Immature natural killer cell (primary cell): ENCODE results near the gene PIGQ. TPM values are rescaled to one million over a fixed set of nuclear protein-coding genes. Genes with fewer than 3 reads are reported as not detected.

ENCODE experiments used
- DNase-seq, 3 donors: peaks; one replicate each; pipeline ENCODE4 v3.0.0; 2022; ENCODE audit warnings: mixed read lengths in 1 of 3
- H3K27ac Mint-ChIP-seq, 6 donors: one replicate each; pipeline ENCODE4 v1.8.0; 2020; ENCODE audit warnings: mixed read lengths in 6 of 6, mild to moderate bottlenecking in 5 of 6, inconsistent platforms in 4 of 6, moderate library complexity in 3 of 6
- H3K27me3 Mint-ChIP-seq, 3 donors: one replicate each; pipeline ENCODE4 v1.8.0; 2020 to 2021; ENCODE audit warnings: low read depth in 3 of 3, mild to moderate bottlenecking in 3 of 3, mixed read lengths in 3 of 3, moderate library complexity in 3 of 3, inconsistent platforms in 1 of 3
- H3K36me3 Mint-ChIP-seq, 3 donors: one replicate each; pipeline ENCODE4 v1.8.0; 2020; ENCODE audit warnings: mixed read lengths in 3 of 3, inconsistent platforms in 2 of 3, mild to moderate bottlenecking in 2 of 3
- H3K4me1 Mint-ChIP-seq, 2 donors: one replicate each; pipeline ENCODE4 v1.8.0; 2020; ENCODE audit warnings: inconsistent platforms in 2 of 2, mild to moderate bottlenecking in 2 of 2, mixed read lengths in 2 of 2, moderate library complexity in 1 of 2
- H3K4me3 Mint-ChIP-seq, 5 donors: one replicate each; pipeline ENCODE4 v1.8.0; 2020; ENCODE audit warnings: mild to moderate bottlenecking in 5 of 5, mixed read lengths in 5 of 5, inconsistent platforms in 3 of 5, moderate library complexity in 3 of 5
- H3K9me3 Mint-ChIP-seq, 6 donors: one replicate each; pipeline ENCODE4 v1.8.0; 2020; ENCODE audit warnings: mild to moderate bottlenecking in 6 of 6, mixed read lengths in 6 of 6, inconsistent platforms in 4 of 6, moderate library complexity in 3 of 6
- polyA plus RNA-seq, 3 donors: library from polyadenylated mRNA; unstranded; fragments of 300-500 nt; fragmentation: Illumina TruSeq; gene quantifications; one replicate each; pipeline ENCODE4 v1.2.3, GENCODE V29; 2021

Gene PIGQ
- polyA plus RNA-seq, 3 donors from 2014 or later, result 10.5 to 17.7 (median 12.6) TPM

DNA sequence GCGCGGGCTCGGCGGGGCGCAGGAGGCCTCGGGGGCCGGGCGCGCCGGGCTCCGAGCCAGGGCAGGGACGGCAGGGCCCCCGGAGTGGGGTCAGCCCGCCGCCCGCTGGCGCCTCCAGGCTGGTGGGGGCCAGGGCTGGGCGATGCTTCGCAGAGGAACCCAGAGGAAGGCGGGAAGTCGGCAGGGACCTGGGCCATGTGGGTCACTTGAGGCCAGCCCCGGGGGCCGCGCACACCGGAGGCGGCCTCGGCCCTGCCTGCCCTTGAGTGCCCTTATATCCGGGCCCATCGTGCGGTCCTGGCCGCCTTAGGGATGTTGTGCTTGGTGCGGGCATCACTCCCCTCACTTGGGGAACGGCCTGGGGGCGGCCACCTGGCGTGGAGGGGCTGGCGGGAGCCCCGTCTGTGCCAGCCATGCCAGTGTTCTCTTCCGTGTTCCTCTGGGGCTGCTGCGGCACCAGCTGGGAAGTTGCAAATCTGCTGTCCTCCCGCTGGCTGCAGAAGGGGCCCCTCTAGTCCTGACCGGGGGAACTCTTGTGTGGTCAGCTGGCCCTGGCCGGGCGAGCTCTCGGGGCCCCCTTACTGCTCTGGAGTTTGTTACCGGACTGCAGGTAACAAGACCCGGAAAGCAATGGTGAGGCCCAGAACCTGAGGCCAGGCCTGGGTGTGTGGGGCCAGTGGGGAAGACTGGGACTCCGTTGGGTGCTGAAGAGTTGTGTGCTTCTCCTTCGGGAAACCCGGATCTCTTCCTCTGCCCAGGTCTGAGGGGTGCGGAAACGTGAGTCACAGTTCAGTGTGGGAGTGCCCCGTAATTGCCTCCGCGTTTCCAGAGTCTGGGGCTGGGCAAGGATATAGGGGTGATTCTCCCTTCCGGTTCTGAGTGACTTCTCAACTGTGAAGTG is 41.4 kb upstream of the PIGQ start:
- H3K4me3 Mint-ChIP-seq, result peak overlapping the region; percentile 93 to 99 (median 96)
- peaks cover 44 to 53% of the 10 kb centered on the region in 2 donors for H3K4me1 Mint-ChIP-seq
- peaks cover 2 to 20% (median 2%) of the 10 kb centered on the region in 3 donors for H3K27me3 Mint-ChIP-seq
- no peaks in the 10 kb centered on the region for H3K36me3 Mint-ChIP-seq
- no peaks in the 10 kb centered on the region for H3K9me3 Mint-ChIP-seq
- H3K27ac Mint-ChIP-seq, result peak overlapping the region; percentile 95 to 98 (median 97)
- DNase-seq, result peak; percentile 29 to 35 (median 31)

DNA sequence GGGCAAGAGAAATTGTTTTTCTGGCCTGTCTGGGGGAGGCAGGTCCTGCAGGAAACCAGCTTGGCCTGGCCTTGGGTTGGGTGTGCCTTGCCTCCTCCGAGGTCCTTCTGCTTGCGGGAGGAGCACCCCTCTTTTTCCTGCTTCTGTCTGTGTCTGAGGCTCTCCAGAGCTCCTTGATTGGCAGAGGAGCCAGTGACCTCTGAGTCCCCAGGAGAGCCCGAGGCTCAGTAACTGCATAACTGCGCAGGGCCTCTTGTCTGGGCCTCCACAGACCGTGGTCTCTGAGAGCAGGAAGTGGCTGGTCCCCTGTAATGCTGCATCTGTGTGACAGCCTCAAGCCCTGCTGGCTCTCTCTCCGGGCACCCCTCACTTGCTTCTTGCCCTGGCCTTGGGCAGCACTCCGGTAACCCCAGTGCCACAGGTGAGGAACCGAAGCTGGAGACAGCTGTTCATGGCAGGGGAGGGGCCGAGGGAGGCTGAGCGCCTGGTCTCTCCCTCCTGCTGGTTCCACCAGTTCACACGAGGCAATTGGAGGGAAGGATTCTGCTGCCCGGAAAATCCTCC is 40.7 kb upstream of the PIGQ start:
- DNase-seq, result peak; percentile 55 to 64 (median 62)
- H3K4me1 Mint-ChIP-seq, result peaks cover 44 to 53% of the 10 kb centered on the region in 2 donors
- H3K4me3 Mint-ChIP-seq, result peak overlapping the region; percentile 93 to 99 (median 96)
- H3K36me3 Mint-ChIP-seq, result no peaks in the 10 kb centered on the region
- no peaks in the 10 kb centered on the region for H3K9me3 Mint-ChIP-seq
- peaks cover 2 to 19% (median 2%) of the 10 kb centered on the region in 3 donors for H3K27me3 Mint-ChIP-seq
- peak overlapping the region; percentile 95 to 98 (median 97) for H3K27ac Mint-ChIP-seq

DNA sequence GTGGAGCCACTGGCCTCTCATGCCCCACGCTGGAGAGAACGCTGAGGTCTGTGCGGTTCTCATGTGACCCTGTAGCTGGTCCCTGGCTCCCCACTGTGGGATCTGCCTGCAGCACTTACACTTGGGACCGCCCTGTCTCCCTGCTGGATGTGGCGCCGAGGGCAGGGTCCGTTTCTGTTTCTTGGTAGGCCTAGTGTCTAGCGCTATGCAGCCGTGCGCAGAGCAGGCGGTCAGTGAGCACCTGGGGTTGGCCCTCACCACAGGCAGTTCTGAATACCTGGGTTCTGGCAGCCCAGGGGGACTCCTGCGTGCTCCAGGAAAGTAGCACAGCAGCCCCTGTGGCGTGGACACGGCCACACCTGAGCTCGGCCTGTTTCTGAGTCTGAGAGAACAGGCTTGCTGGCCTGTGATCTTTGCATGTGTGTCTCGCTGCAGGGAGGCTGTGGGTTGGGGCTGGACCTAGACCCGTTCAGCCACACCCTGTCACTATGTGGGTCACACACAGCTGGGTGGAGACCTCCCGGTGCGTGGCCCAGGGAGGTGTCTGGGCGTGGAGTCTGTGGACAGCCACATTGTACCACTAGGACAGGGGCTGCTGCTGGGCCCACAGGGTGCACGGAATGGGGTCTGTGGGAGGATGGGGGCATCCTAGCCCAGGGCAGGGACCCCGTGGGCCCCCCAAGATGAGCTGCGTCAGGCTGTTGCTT is 39.5 kb upstream of the PIGQ start:
- Mint-ChIP-seq H3K27ac (peak overlapping the region; percentile 95 to 98 (median 97)), H3K4me3 (peak overlapping the region; percentile 93 to 99 (median 96)), H3K36me3 (no peaks in the 10 kb centered on the region), H3K27me3 (peaks cover 2 to 21% (median 2%) of the 10 kb centered on the region in 3 donors), H3K9me3 (no peaks in the 10 kb centered on the region), H3K4me1 (peaks cover 43 to 55% of the 10 kb centered on the region in 2 donors)
- peak; percentile 65 to 69 (median 67) for DNase-seq

DNA sequence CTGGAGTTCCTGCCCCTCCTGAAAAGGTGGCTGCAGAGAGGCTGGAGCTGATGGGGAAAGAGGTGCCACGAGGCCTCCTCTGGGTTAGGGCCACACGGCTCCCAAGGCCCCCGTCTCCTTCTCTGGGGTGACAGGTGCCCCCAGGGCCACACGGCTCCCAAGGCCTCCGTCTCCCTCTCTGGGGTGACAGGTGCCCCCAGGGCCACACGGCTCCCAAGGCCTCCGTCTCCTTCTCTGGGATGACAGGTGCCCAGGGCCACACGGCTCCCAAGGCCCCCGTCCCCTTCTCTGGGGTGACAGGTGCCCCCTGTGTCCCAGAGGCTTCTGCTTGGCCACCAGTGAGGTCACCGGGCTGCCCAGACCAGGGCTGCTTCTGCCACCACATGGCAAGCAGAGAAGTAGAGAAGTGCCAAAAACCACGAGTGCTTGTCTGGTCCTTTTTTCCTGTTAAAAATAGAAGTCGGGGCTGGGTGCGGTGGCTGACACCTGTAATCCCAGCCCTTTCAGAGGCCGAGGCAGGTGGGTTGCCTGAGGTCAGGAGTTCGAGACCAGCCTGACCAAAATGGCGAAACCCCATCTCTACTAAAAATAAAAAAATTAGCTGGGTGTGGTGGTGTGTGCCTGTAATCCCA is 38.2 kb upstream of the PIGQ start:
- Mint-ChIP-seq H3K36me3 (no peaks in the 10 kb centered on the region), H3K4me1 (peaks cover 32 to 44% of the 10 kb centered on the region in 2 donors), H3K9me3 (no peaks in the 10 kb centered on the region), H3K4me3 (peak overlapping the region; percentile 36 to 99 (median 96)), H3K27me3 (peaks cover 2 to 21% (median 2%) of the 10 kb centered on the region in 3 donors), H3K27ac (peak overlapping the region; percentile 80 to 98 (median 97))
- DNase-seq, result no peak

DNA sequence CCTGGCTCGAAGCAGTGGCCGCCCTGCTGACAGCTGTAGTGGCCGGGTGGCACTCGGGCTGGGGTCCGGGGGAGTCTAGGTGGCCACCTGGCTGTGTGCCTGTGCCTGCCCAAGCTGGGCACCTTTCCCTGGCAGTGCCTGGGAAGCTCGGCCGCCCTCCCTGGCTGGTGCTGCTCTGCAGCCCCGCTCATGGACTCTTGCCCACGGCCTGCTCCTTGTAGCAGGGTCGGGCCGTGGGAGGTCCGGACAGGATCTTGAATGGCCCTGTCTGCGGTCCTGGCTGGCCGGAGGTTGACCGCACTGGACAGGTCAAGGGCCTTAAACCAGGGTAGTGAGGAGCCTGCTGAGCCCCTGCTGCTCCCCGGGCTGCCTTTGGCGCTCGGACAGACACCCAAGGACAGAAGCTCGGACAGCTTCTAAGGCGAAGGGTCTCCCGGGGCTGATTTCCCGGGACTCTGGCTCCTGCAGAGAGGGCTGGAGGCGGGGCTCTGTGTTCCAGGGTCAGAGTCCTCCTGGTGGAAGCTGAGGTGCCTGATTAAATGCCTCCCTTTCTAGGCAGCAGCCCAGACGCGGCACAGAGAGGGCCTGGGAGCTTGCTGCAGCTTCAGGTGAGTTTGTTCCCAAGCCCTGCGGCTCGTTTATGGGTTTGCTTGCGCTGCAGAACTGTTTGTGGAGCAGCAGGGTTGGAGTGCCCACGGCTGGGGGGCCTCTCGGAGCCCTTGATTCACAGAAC is 36.2 kb upstream of the PIGQ start:
- Mint-ChIP-seq H3K27ac (peak overlapping the region in 1 of 6 donors; percentile 62), H3K36me3 (no peaks in the 10 kb centered on the region), H3K4me3 (peak overlapping the region in 2 of 5 donors; percentile 13 to 27)

DNA sequence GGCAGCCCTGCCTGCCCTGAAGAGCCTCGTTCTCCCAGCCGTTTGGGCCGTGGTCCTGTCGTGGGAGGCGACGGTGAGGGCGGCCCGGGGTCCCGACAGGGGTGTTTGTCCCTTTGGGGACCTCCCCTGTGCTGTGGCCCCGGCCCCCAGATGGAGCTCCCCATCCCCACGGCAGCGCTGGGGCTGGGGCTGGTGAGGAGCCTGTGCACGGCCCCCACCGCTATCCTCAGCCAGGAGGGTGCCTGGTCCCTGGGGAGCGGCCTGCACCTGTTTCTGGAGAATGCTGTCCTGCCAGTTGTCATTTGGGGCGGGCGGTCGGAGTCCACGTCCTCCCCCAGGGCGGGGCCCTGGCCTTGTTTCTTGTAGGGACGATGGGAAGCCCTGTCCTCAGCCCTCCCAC is 35.6 kb upstream of the PIGQ start:
- Mint-ChIP-seq H3K9me3 (no peaks in the 10 kb centered on the region), H3K4me3 (no peak overlapping the region), H3K36me3 (no peaks in the 10 kb centered on the region), H3K27me3 (peaks cover 0 to 15% (median 0%) of the 10 kb centered on the region in 3 donors), H3K27ac (no peak overlapping the region), H3K4me1 (peaks cover 22 to 37% of the 10 kb centered on the region in 2 donors)
- no peak for DNase-seq

More for the DNA sequence above, 36.2 kb upstream of the PIGQ start:
- DNase-seq, result no peak
- Mint-ChIP-seq H3K4me1 (peaks cover 28 to 43% of the 10 kb centered on the region in 2 donors), H3K9me3 (no peaks in the 10 kb centered on the region), H3K27me3 (peaks cover 2 to 19% (median 2%) of the 10 kb centered on the region in 3 donors)

DNA sequence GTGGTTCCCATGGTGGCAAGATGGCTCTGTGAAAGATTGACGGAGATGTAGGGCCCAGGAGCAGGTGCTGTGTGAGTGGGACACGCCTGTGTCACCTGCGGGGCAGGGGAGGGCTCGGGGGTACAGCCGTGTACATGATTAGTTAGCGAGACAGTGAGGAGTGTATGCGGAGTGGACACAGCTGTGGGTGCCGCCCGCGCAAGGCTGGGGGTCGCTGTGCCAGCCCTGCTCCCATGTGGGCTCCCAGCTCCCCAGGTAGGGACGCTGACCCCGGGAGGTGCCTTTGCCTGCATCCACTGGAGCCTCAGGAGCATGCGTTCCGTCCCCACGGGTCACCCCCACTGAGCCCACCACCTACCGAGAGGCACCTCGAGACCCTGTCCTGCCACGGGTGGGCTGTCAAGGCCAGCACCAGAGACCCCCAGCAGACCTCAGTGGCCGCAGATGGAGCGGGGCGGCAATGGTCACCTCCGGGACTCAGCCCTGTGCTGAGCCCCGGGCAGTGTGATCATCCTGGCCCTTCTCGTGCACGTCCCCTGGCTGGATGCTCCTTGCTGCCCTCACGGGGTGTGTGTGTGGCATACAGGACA is 34.8 kb upstream of the PIGQ start:
- no peaks in the 10 kb centered on the region for H3K9me3 Mint-ChIP-seq
- peaks cover 14 to 29% of the 10 kb centered on the region in 2 donors for H3K4me1 Mint-ChIP-seq
- no peak for DNase-seq
- peaks cover 0 to 11% (median 0%) of the 10 kb centered on the region in 3 donors for H3K27me3 Mint-ChIP-seq
- no peak overlapping the region for H3K27ac Mint-ChIP-seq
- no peaks in the 10 kb centered on the region for H3K36me3 Mint-ChIP-seq
- H3K4me3 Mint-ChIP-seq, result no peak overlapping the region

DNA sequence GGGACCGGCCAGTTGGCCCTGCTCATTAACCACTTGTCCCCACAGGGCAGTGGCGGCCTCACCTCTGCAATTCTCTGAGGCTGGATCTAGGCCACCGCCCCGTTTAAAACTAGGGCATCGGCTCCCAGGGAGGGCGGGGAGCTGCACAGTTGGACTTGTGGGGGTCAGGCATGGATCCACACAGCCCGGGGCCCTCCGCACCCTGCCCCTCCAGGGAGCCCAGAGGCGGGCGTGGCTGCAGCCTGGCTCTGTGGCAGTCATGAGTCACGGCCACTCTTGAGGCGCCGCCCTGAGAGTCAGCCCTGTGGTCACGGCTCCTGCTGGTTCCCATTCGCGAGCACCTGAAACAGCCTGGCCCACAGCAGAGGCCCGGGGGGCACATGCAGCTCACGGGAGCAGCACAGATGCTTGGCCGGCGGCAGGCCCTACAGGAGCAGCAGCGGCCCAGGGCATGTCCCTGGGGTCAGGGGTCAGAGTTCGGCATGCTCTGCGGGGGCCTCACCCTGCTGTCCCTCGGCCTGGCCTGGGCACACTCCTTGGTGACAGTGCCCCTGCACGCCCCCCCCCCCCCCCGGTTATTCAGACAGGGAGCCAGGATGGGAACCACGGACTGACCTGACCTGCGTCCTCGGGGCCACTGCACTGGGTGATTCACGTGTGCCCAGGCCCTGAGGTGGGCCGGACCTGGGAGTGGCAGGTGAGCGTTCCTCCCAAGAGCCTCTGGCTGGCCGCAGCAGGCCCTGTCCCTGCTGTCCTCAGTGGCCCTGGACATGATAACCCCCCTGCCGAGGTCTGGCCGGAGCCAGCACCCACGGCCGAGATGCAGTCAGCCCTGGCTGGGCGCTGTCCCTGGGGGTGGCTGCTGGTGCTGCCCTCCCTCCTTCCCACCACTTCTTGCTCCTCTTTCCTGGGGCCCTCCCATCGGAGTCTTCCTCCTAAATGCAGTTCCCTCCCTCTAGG is 34.0 kb upstream of the PIGQ start:
- peaks cover 6 to 21% of the 10 kb centered on the region in 2 donors for H3K4me1 Mint-ChIP-seq
- no peaks in the 10 kb centered on the region for H3K36me3 Mint-ChIP-seq
- no peak for DNase-seq
- no peak overlapping the region for H3K4me3 Mint-ChIP-seq
- no peak overlapping the region for H3K27ac Mint-ChIP-seq
- peaks cover 0 to 5% (median 0%) of the 10 kb centered on the region in 3 donors for H3K27me3 Mint-ChIP-seq
- no peaks in the 10 kb centered on the region for H3K9me3 Mint-ChIP-seq

DNA sequence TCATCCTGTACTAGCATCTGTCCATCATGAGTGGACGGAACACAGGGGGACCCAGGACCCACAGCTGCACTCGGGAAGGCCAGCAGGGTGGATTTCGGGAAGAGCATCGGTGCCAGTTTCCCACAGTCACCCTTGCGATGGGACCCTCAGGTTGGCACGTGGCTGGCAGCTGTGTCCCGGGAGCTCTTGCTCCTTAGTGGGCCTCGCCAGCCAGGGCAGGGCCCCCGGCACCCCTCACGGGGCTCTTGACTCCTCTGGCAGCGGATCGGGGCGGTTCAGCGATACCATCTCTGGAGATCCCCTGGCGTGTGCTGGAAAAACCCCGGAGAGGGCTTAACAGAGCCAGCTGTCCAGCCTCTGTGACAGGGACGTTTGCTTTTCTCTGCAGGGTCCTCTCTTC is 33.0 kb upstream of the PIGQ start:
- no peak for DNase-seq
- no peak overlapping the region for H3K4me3 Mint-ChIP-seq
- no peaks in the 10 kb centered on the region for H3K9me3 Mint-ChIP-seq
- H3K36me3 Mint-ChIP-seq, result no peaks in the 10 kb centered on the region
- H3K4me1 Mint-ChIP-seq, result peaks cover 0 to 15% of the 10 kb centered on the region in 2 donors
- H3K27me3 Mint-ChIP-seq, result peaks cover 0 to 3% (median 0%) of the 10 kb centered on the region in 3 donors
- peak overlapping the region in 1 of 6 donors; percentile 34 for H3K27ac Mint-ChIP-seq

DNA sequence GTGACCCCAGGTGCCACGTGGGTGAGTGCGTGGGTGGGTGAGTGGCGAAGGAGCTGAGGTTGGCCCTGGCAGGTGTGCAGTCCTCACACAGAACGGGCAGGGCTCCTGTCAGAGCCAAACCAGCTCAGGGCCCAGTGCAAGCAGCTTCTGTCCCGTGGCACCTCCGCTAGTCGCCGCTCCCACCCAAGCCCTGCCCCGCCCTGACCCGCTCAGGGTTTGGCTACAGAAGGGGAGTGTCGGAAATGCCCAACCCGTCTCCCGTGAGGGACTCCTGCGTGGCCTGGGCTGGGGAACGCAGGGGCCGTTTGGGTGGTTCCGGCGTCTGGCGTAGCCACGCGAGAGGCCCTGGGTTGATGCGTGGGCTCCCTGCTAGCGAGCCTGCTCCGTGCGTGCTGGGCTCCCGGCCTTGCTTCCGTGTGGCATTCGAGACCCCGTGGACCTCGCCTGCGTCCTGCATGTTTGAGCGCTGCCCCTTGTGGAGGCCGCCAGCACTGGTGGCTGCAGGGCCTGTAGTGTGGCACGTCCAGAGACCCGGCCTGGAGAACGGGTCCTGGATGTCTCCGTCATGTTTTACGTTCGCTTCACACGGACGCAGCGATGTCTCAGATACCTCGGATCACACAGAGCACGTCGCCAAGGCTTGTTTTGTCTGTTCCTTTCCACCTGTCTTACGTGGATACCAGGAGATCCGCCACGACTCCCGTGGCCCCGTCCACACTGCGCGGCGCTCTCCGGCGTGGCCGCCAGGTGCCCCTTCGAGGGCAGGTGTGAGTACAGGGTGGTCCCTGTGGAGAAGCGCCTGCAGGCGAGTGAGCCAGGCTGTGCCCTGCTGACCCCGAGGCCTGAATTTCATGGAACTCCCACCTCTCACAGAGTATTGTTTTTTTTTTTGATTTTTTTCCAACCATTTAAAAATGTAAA is 32.1 kb upstream of the PIGQ start:
- H3K4me1 Mint-ChIP-seq, result peaks cover 0 to 13% of the 10 kb centered on the region in 2 donors

More for the DNA sequence above, 32.1 kb upstream of the PIGQ start:
- Mint-ChIP-seq H3K4me3 (no peak overlapping the region), H3K9me3 (no peaks in the 10 kb centered on the region), H3K36me3 (no peaks in the 10 kb centered on the region), H3K27ac (no peak overlapping the region), H3K27me3 (peaks cover 0 to 3% (median 0%) of the 10 kb centered on the region in 3 donors)
- no peak for DNase-seq
